Fibroblast of lung (primary cell): ENCODE results near the gene ZNF625. TPM values are rescaled to one million over a fixed set of nuclear protein-coding genes. Genes with fewer than 3 reads are reported as not detected.

Experiments used
- DNase-seq, 2 donors: peaks; one replicate each; pipeline versions ENCODE4 v3.0.0 to v3.0.0-alpha.2; 2010; ENCODE audit warnings: low read depth in 2 of 2
- H2AFZ ChIP-seq: 2 replicates; pipeline ENCODE4 v1.5.1; 2012; ENCODE audit warnings: low read length, control low read depth, inconsistent platforms
- H3K27ac ChIP-seq: 2 replicates; pipeline ENCODE4 v1.5.1; 2011; ENCODE audit warnings: low read length, control low read depth; ENCODE audit not compliant: insufficient read depth
- H3K27me3 ChIP-seq: 2 replicates; pipeline ENCODE4 v1.5.1; 2011; ENCODE audit warnings: mild to moderate bottlenecking, low read length; ENCODE audit not compliant: control insufficient read depth, insufficient read depth
- H3K36me3 ChIP-seq: 2 replicates; pipeline ENCODE4 v1.5.1; 2011; ENCODE audit warnings: low read length; ENCODE audit not compliant: control insufficient read depth, insufficient read depth
- H3K4me1 ChIP-seq: 2 replicates; pipeline ENCODE4 v1.5.1; 2011; ENCODE audit warnings: low read length; ENCODE audit not compliant: control insufficient read depth, insufficient read depth; ENCODE audit errors: extremely low read depth
- H3K4me2 ChIP-seq: 2 replicates; pipeline ENCODE4 v1.5.1; 2011; ENCODE audit warnings: low read length, control low read depth; ENCODE audit not compliant: insufficient read depth; ENCODE audit errors: extremely low read depth
- H3K4me3 ChIP-seq, 4 experiments: fragments of 200-600 bp in 1 of 4; sonication (generic) in 1 of 4; replicated peaks in 1 of 4; 2 replicates each; pipeline ENCODE4 v1.5.1; 2011 to 2016; ENCODE audit warnings: low read length in 4 of 4, low read depth in 3 of 4, mild to moderate bottlenecking in 3 of 4, control low read depth in 2 of 4, inconsistent platforms in 1 of 4, mixed read lengths in 1 of 4; ENCODE audit not compliant: insufficient read depth in 1 of 4; ENCODE audit errors: control extremely low read depth in 1 of 4
- H3K79me2 ChIP-seq: 2 replicates; pipeline ENCODE4 v1.5.1; 2012; ENCODE audit warnings: mild to moderate bottlenecking, low read length, inconsistent platforms; ENCODE audit not compliant: control insufficient read depth, insufficient read depth
- H3K9ac ChIP-seq: 2 replicates; pipeline ENCODE4 v1.5.1; 2011; ENCODE audit warnings: mild to moderate bottlenecking, low read length, control low read depth; ENCODE audit not compliant: insufficient read depth
- H3K9me3 ChIP-seq: 2 replicates; pipeline ENCODE4 v1.5.1; 2012; ENCODE audit warnings: low read depth, low read length; ENCODE audit not compliant: control insufficient read depth, insufficient read depth
- H4K20me1 ChIP-seq: 2 replicates; pipeline ENCODE4 v1.5.1; 2011; ENCODE audit warnings: low read length; ENCODE audit not compliant: control insufficient read depth, insufficient read depth; ENCODE audit errors: extremely low read depth
- EZH2 ChIP-seq: IDR thresholded peaks from 2 replicates; pipeline ENCODE4 v1.5.1; 2012; ENCODE audit warnings: low read length, control low read depth, mild to moderate bottlenecking; ENCODE audit errors: missing control alignments
- polyA minus RNA-seq: library from RNA; depleted of rRNA, polyadenylated mRNA; stranded (reverse); fragments of >200 nt; gene quantifications from 2 replicates; pipeline ENCODE4 v1.2.3, GENCODE V29; 2011; ENCODE audit warnings: low replicate concordance
- polyA plus RNA-seq, 2 donors: library from polyadenylated mRNA; depleted of rRNA in 1 of 2; stranded (reverse) in 1 of 2; unstranded in 1 of 2; fragments of >200 nt; gene quantifications; 2 replicates each; pipeline ENCODE4 v1.2.1, GENCODE V29; 2011 to 2012; ENCODE audit warnings: missing spikeins in 1 of 2
- total RNA-seq: library from RNA; depleted of rRNA; stranded (reverse); fragments of >200 nt; gene quantifications from 2 replicates; pipeline ENCODE4 v1.2.1, GENCODE V29; 2014
- TF ChIP-seq, protein P1 (sequence below), 2 donors: IDR thresholded peaks in 1 of 2; conservative IDR thresholded peaks in 1 of 2; 1 replicate in 1 of 2; 2 replicates in 1 of 2; pipeline ENCODE4 v1.5.1; 2011 to 2012; ENCODE audit warnings: low read length in 2 of 2, control low read depth in 1 of 2, inconsistent platforms in 1 of 2, low read depth in 1 of 2, mild to moderate bottlenecking in 1 of 2

ZNF625 gene
- total RNA-seq (7.7 and 15.0 TPM in 2 replicates), polyA plus RNA-seq (3.1 and 3.7 TPM in 2 replicates), polyA minus RNA-seq (3.3 TPM in 1 of 2 replicates, not detected in the other)
- 2.2 and 3.0 TPM in 2 replicates for polyA plus RNA-seq (2012)

- H3K27ac ChIP-seq, result peak within 1 kb of the TSS; percentile 79
- DNase-seq, result peak; percentile 87 to 93
Observed at GRCh38 chr19:12156223-12157058, at the start of gene ZNF625. ZNF625 (minus strand) TSS chr19:12156734; CDS start chr19:12156558, 176 bp downstream.

GRCh38 chr19:12205296-12205695, 48.8 kb upstream of the ZNF625 start:
- no peak for TF ChIP-seq EZH2
- TF ChIP-seq, protein P1, sequence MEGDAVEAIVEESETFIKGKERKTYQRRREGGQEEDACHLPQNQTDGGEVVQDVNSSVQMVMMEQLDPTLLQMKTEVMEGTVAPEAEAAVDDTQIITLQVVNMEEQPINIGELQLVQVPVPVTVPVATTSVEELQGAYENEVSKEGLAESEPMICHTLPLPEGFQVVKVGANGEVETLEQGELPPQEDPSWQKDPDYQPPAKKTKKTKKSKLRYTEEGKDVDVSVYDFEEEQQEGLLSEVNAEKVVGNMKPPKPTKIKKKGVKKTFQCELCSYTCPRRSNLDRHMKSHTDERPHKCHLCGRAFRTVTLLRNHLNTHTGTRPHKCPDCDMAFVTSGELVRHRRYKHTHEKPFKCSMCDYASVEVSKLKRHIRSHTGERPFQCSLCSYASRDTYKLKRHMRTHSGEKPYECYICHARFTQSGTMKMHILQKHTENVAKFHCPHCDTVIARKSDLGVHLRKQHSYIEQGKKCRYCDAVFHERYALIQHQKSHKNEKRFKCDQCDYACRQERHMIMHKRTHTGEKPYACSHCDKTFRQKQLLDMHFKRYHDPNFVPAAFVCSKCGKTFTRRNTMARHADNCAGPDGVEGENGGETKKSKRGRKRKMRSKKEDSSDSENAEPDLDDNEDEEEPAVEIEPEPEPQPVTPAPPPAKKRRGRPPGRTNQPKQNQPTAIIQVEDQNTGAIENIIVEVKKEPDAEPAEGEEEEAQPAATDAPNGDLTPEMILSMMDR (conservative IDR thresholded peaks at IDR 0.05 in 1 of 2, IDR thresholded peaks at IDR 0.05 in 1 of 2; ENCODE audit: low read depth in 1 of 2, low read length in 2 of 2), result no peak
- Histone ChIP-seq H3K4me1 (no peaks in the 10 kb centered on the region), H3K4me2 (no peak overlapping the region), H3K79me2 (no peaks in the 10 kb centered on the region), H4K20me1 (no peaks in the 10 kb centered on the region), H3K36me3 (no peaks in the 10 kb centered on the region), H3K27me3 (no peaks in the 10 kb centered on the region), H3K4me3 (no peak overlapping the region), H2AFZ (no peak overlapping the region), H3K27ac (no peak overlapping the region), H3K9ac (no peak overlapping the region), H3K9me3 (peaks cover 1% of the 10 kb centered on the region)
- DNase-seq, result no peak

More at GRCh38 chr19:12156223-12157058, at the start of gene ZNF625:
- H3K9ac ChIP-seq, result peak within 1 kb of the TSS; percentile 72
- H3K36me3 ChIP-seq, result no peaks in the 10 kb centered on the region
- H3K9me3 ChIP-seq, result no peaks in the 10 kb centered on the region
- H3K27me3 ChIP-seq, result no peaks in the 10 kb centered on the region
- no peaks in the 10 kb centered on the region for H4K20me1 ChIP-seq
- peaks cover 2% of the 10 kb centered on the region for H3K4me1 ChIP-seq
- peaks cover 9% of the 10 kb centered on the region for H3K79me2 ChIP-seq
- H2AFZ ChIP-seq, result peak within 1 kb of the TSS; percentile 90
- peak within 1 kb of the TSS; percentile 61 to 89 (median 76) for H3K4me3 ChIP-seq
- peak within 1 kb of the TSS; percentile 92 for H3K4me2 ChIP-seq
- TF ChIP-seq, protein P1 (conservative IDR thresholded peaks at IDR 0.05 in 1 of 2, IDR thresholded peaks at IDR 0.05 in 1 of 2; ENCODE audit: low read depth in 1 of 2, low read length in 2 of 2), result peak in 1 of 2 donors; percentile 3
- no peak for TF ChIP-seq EZH2

- H3K79me2 ChIP-seq, result no peaks in the 10 kb centered on the region
Observed at GRCh38 chr19:12202250-12202649, 45.7 kb upstream of the ZNF625 start.

More at GRCh38 chr19:12202250-12202649, 45.7 kb upstream of the ZNF625 start:
- no peaks in the 10 kb centered on the region for H3K36me3 ChIP-seq
- H2AFZ ChIP-seq, result no peak overlapping the region
- TF ChIP-seq, protein P1 (conservative IDR thresholded peaks at IDR 0.05 in 1 of 2, IDR thresholded peaks at IDR 0.05 in 1 of 2; ENCODE audit: low read depth in 1 of 2, low read length in 2 of 2), result no peak
- no peak for TF ChIP-seq EZH2
- H3K4me3 ChIP-seq, result no peak overlapping the region
- no peaks in the 10 kb centered on the region for H3K27me3 ChIP-seq
- H3K4me2 ChIP-seq, result no peak overlapping the region
- no peak overlapping the region for H3K9ac ChIP-seq
- no peaks in the 10 kb centered on the region for H4K20me1 ChIP-seq
- no peaks in the 10 kb centered on the region for H3K9me3 ChIP-seq
- no peaks in the 10 kb centered on the region for H3K4me1 ChIP-seq
- no peak for DNase-seq
- H3K27ac ChIP-seq, result no peak overlapping the region
